Testis (tissue), 2 donors: Measurements from ENCODE around the gene LAMP1.

ENCODE experiments used
- POLR2A ChIP-seq: fragments of 450-650 bp; IDR thresholded peaks from one replicate; pipeline ENCODE4 v1.6.1; 2017; ENCODE audit warnings: antibody characterized with exemption, mild to moderate bottlenecking, moderate library complexity
- TF ChIP-seq, protein P1 (sequence below), 3 experiments: fragments of 450-650 bp in 2 of 3; fragments of 200-600 bp in 1 of 3; sonication (generic) in 1 of 3; IDR thresholded peaks; one replicate each; pipeline ENCODE4 v1.5.1; 2016 to 2019; ENCODE audit warnings: antibody characterized with exemption in 3 of 3, mild to moderate bottlenecking in 2 of 3, moderate library complexity in 1 of 3

DNA sequence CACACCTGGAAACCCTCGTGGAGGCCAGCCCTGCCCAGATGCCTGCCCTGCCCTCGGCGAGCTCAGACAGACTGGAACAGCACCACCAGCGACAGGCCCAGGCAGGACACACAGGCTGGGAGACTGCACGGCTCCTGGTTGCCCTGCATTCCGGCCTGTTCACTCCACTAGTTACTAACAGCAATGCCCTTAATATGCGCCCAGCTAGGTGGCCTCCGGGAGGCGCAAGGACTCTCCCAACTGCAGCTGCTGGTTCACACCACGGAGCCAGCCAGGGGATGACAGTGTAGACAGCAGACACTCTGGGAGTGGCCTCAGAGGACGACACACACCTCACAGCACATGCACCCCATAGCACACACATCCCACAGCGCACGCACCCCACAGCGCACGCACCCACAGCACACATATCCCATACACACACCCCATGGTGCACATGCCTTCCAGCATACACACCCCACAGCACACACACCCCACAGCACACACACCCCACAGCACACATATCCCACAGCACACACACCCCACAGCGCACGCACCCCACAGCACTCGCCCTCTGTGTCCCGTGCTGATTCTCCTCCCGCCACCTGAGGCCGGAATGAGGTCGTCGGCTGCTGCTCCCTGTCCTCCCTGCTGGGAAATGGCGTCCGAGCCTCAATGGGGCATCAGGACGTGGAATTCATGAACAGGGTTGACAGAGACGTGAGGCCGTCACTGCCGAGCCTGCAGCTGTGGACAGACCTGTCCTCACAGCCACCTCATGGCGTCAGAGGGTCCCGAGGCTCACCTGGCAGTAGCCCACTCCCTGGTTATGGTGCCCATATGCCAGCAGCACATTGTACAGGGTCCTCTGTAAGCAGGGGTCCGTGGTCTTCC, 53.3 kb downstream of the LAMP1 start:
- TF ChIP-seq, protein P1, sequence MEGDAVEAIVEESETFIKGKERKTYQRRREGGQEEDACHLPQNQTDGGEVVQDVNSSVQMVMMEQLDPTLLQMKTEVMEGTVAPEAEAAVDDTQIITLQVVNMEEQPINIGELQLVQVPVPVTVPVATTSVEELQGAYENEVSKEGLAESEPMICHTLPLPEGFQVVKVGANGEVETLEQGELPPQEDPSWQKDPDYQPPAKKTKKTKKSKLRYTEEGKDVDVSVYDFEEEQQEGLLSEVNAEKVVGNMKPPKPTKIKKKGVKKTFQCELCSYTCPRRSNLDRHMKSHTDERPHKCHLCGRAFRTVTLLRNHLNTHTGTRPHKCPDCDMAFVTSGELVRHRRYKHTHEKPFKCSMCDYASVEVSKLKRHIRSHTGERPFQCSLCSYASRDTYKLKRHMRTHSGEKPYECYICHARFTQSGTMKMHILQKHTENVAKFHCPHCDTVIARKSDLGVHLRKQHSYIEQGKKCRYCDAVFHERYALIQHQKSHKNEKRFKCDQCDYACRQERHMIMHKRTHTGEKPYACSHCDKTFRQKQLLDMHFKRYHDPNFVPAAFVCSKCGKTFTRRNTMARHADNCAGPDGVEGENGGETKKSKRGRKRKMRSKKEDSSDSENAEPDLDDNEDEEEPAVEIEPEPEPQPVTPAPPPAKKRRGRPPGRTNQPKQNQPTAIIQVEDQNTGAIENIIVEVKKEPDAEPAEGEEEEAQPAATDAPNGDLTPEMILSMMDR (IDR thresholded peaks at IDR 0.05): no peak
- no peak for TF ChIP-seq POLR2A
